Natural killer cell treated with Interleukin-12 subunit alpha and Interleukin-12 subunit beta and Interleukin-15 and Interleukin-18, amount 100 ng/mL, for 72 hours (primary cell): ENCODE data around the gene KLB. TPM values are rescaled to one million over a fixed set of nuclear protein-coding genes. Genes with fewer than 3 reads are reported as not detected.
"Not testable (repeated sequence)": the region's sequence is repeated elsewhere in the genome, so short reads cannot be mapped to it uniquely, and the experiment has no call there.

ENCODE experiments used
- ATAC-seq, 2 donors: fragments of 150-1000 bp; cut with Tn5 transposase in 1 of 2; sonication (Bioruptor Pico), chemical (Tn5 transposase) in 1 of 2; 2 replicates each; pipeline ENCODE4 v1.10.0; 2021
- DNase-seq: peaks from one replicate; pipeline ENCODE4 v3.0.0; 2022; ENCODE audit warnings: low spot score
- H3K27ac Mint-ChIP-seq, 2 donors: 1 replicate in 1 of 2; 2 replicates in 1 of 2; pipeline ENCODE4 v1.8.0; 2022; ENCODE audit warnings: mixed read lengths in 2 of 2, mild to moderate bottlenecking in 1 of 2, moderate library complexity in 1 of 2
- H3K27me3 Mint-ChIP-seq, 2 donors: 1 replicate in 1 of 2; 2 replicates in 1 of 2; pipeline ENCODE4 v1.8.0; 2022; ENCODE audit warnings: mixed read lengths in 2 of 2
- H3K36me3 Mint-ChIP-seq: one replicate; pipeline ENCODE4 v1.8.0; 2022; ENCODE audit warnings: mixed read lengths
- H3K4me1 Mint-ChIP-seq, 2 donors: 1 replicate in 1 of 2; 2 replicates in 1 of 2; pipeline ENCODE4 v1.8.0; 2022; ENCODE audit warnings: low read depth in 2 of 2, mixed read lengths in 2 of 2, mild to moderate bottlenecking in 1 of 2
- H3K4me3 Mint-ChIP-seq: one replicate; pipeline ENCODE4 v1.8.0; 2022; ENCODE audit warnings: mixed read lengths
- H3K9me3 Mint-ChIP-seq: 2 replicates; pipeline ENCODE4 v1.8.0; 2022; ENCODE audit warnings: mixed read lengths
- total RNA-seq, 2 donors: library from RNA; stranded (reverse); gene quantifications; one replicate each; pipeline ENCODE4 v1.2.3, GENCODE V29; 2022

Gene KLB
- total RNA-seq, 2 donors from 2014 or later, result 0.05 TPM; not detected in 1

DNA sequence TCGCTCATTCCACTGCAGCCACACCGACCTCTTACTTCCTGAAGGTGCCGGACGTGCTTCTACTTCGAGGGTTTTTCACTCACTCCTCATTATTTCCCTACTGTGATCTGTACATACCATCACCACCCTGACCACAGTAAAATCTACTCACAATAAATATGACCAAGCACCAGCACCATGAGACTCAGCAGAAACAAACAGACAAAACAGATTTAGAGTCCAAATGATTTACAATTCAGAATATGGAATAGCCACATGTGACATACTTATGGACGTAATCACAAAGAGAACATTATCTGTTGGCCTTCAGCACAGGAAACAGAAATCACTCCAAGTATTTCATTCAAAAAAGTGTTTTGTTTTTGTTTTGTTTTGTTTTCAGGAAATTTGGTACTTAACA lies 16.1 kb upstream of the KLB start:
- no peak for ATAC-seq
- Mint-ChIP-seq H3K4me3 (no peak overlapping the region), H3K36me3 (no peaks in the 10 kb centered on the region), H3K27me3 (no peaks in the 10 kb centered on the region), H3K27ac (no peak overlapping the region), H3K4me1 (no peaks in the 10 kb centered on the region), H3K9me3 (no peaks in the 10 kb centered on the region)
- no peak for DNase-seq

DNA sequence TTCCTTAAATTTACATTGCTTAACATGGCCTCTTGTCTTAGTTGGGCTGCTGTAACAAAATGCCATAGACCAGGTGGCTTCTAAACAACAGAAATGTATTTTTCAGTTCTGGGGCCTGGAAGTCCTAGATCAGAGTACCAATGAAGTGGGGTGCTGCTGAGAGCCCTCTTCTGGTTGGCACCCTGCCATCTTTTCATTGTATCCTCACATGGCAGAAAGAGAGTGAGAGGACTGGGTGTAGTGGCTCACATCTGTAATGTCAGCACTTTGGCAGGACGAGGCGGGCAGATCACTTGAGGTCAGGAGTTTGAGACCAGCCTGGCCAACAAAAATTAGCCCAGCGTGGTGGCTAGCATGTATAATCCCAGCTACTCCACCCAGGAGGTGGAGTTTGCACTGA lies 12.0 kb upstream of the KLB start:
- H3K9me3 Mint-ChIP-seq, result no peaks in the 10 kb centered on the region
- DNase-seq, result no peak
- H3K4me1 Mint-ChIP-seq, result no peaks in the 10 kb centered on the region
- H3K36me3 Mint-ChIP-seq, result no peaks in the 10 kb centered on the region
- ATAC-seq, result no peak
- H3K27me3 Mint-ChIP-seq, result no peaks in the 10 kb centered on the region
- H3K27ac Mint-ChIP-seq, result no peak overlapping the region
- H3K4me3 Mint-ChIP-seq, result no peak overlapping the region

DNA sequence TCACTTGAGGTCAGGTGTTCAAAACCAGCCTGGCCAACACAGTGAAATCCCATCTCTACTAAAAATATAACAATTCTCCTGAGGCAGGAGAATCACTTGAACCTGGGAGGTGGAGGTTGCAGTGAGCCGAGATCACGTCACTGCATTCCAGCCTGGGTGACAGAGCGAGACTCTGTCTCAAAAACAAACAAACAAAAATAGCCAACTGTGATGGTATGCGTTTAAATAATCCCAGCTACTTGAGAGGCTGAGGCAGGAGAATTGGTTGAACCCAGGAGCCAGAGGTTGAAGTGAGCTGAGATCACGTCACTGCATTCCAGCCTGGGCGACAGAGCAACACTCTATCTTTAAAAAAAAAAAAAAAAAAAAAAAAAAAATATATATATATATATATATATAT lies 5.1 kb upstream of the KLB start:
- not testable (repeated sequence) for H3K27ac Mint-ChIP-seq, H3K27me3 Mint-ChIP-seq, H3K9me3 Mint-ChIP-seq, H3K4me3 Mint-ChIP-seq, ATAC-seq, DNase-seq, H3K4me1 Mint-ChIP-seq, H3K36me3 Mint-ChIP-seq

DNA sequence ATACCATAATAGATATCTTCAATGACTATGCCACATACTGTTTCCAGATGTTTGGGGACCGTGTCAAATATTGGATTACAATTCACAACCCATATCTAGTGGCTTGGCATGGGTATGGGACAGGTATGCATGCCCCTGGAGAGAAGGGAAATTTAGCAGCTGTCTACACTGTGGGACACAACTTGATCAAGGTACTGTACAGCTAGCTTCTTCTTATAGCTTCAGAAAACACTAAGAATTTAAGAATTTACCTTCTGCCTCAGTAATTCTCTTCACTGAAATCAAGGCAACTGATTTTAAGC lies 805 bp downstream of the KLB start:
- no peak for DNase-seq

DNA sequence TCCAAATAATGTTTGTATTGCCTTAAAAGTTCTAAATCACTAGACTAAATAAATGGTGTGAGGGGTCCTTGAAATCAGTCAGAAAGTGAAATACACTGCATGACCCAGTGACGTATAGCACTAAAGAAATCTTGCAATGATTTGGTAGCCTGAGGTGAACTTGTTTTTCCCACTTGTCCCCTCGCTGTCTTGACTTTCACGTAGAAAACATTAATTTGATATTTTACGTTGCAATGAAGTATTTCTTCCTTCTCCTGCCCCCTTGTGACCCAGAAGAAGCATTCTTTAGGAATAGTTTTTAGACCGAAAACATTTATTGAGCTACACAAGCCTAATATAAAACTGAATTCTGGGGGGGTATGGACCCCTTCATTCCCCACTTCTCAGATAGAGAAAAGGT lies 3.7 kb downstream of the KLB start:
- Mint-ChIP-seq H3K4me3 (no peak overlapping the region), H3K27ac (no peak overlapping the region), H3K36me3 (no peaks in the 10 kb centered on the region), H3K4me1 (no peaks in the 10 kb centered on the region), H3K27me3 (peaks cover 13 to 19% of the 10 kb centered on the region in 2 donors), H3K9me3 (no peaks in the 10 kb centered on the region)
- DNase-seq (no peak), ATAC-seq (no peak)

More for the DNA sequence above, 805 bp downstream of the KLB start:
- Mint-ChIP-seq H3K36me3 (no peaks in the 10 kb centered on the region), H3K27ac (no peak overlapping the region), H3K4me1 (no peaks in the 10 kb centered on the region), H3K9me3 (no peaks in the 10 kb centered on the region), H3K4me3 (no peak overlapping the region), H3K27me3 (peaks cover 12 to 15% of the 10 kb centered on the region in 2 donors)
- no peak for ATAC-seq

DNA sequence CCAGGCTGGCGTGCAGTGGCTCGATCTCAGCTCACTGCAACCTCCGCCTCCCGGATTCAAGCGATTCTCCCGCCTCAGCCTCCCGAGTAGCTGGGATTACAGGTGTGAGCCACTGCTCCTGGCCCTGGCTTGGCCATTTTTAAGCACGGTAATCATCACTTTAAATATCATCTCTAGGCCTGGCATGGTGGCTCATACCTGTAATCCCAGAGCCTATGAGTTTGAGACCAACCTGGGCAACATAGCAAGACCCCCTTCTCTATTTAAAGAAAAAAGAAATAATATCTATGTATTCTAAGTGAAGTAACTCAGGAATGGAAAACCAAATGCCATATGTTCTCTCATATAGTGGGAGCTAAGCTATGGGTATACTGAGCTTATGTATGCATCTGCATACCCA lies 4.8 kb downstream of the KLB start:
- H3K4me1 Mint-ChIP-seq, result not testable (repeated sequence)

DNA sequence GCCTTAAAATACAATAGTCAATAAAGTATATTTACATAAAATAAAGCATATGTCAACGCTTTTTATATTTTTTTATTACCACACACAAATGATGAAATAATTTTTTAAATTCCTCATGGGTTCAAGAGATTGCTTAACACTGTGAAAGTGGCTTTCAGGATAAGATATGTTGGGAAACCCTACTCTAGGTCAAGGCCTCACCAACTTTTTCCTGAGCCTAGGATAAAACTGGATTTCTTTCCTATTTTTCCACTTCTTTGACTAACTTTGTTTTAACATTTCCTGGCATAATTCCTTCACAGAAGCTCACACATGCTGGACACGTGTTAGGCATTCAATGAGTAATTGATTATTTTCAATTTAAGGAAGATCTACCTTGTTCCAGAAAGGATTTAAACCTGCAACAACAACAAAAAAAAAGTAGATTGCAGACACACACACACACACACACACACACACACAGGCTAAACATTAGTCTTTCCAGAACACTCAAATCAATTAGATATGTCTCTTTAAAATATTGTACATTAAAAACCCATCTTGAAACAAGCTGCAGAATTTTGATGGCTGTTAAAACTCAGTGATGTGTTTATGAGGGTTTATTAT lies 9.1 kb downstream of the KLB start:
- ATAC-seq (no peak), DNase-seq (no peak)
- Mint-ChIP-seq H3K36me3 (no peaks in the 10 kb centered on the region), H3K27me3 (peaks cover 6 to 8% of the 10 kb centered on the region in 2 donors), H3K4me1 (no peaks in the 10 kb centered on the region), H3K9me3 (no peaks in the 10 kb centered on the region), H3K27ac (no peak overlapping the region), H3K4me3 (no peak overlapping the region)

More for the DNA sequence above, 4.8 kb downstream of the KLB start:
- ATAC-seq, H3K9me3 Mint-ChIP-seq, H3K4me3 Mint-ChIP-seq, DNase-seq, H3K27ac Mint-ChIP-seq, H3K36me3 Mint-ChIP-seq: not testable (repeated sequence)
- H3K27me3 Mint-ChIP-seq, result peaks cover 13 to 18% of the 10 kb centered on the region in 2 donors

DNA sequence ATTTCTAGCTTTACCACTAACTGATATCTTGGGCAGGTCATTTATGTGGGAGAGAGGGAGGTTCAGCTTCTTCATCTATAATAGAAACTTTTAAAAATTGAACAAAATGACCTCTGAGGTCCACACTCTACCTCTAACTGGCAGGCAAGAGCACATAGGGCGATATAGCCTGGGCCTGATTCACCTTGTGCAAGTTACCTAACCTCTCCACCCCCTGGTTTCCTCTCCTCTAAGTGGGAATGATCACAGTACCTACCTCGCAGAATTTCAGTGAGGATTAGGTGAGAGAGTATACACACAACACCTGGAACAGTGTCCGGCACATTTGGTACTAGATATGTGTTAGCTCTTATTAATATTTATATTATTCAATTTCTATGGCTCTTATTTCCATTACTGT lies 15.5 kb downstream of the KLB start:
- H3K36me3 Mint-ChIP-seq, result no peaks in the 10 kb centered on the region
- ATAC-seq (no peak), DNase-seq (no peak)
- H3K9me3 Mint-ChIP-seq, result no peaks in the 10 kb centered on the region
- H3K27me3 Mint-ChIP-seq, result peaks cover 0 to 4% of the 10 kb centered on the region in 2 donors
- no peaks in the 10 kb centered on the region for H3K4me1 Mint-ChIP-seq
- H3K4me3 Mint-ChIP-seq, result no peak overlapping the region
- H3K27ac Mint-ChIP-seq, result no peak overlapping the region

DNA sequence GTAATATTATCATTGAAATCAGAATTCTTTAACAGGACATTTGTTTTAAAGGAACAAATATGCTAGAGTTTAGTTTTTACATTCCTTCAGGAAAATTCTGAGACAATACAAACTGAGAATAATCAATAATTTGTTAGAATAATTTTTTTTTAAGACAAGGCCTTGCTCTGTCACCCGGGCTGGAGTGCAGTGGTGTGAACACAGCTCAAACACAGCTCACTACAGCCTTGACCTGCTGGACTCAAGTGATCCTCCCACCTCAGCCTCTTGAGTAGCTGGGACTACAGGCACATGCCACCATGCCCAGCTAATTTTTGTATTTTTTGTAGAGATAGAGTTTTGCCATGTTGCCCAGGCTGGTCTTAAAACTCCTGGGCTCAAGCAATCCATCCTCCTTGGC lies 18.6 kb downstream of the KLB start:
- not testable (repeated sequence) for H3K4me1 Mint-ChIP-seq

DNA sequence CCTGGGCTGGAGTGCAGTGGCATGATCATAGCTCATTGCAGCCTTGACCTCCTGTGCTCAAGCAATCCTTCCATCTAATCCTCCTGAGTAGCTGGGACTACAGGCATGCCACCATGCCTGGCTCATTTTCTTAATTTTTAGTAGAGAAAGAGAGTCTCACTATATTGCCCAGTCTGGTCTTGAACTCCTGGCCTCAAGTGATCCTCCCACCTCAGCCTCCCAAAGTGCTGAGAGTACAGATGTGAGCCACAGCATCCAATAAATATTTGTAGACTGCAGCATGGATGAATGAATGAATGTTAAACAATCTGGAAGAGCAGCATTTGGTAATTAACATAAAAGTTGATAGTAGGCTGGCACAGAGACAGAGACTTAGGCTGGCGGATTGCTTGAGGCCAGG lies 20.0 kb downstream of the KLB start:
- no peaks in the 10 kb centered on the region for H3K36me3 Mint-ChIP-seq
- H3K27ac Mint-ChIP-seq, result no peak overlapping the region
- DNase-seq (no peak), ATAC-seq (no peak)
- H3K27me3 Mint-ChIP-seq, result peaks cover 0 to 2% of the 10 kb centered on the region in 2 donors
- H3K4me3 Mint-ChIP-seq, result no peak overlapping the region
- H3K4me1 Mint-ChIP-seq, result no peaks in the 10 kb centered on the region
- no peaks in the 10 kb centered on the region for H3K9me3 Mint-ChIP-seq

More for the DNA sequence above, 18.6 kb downstream of the KLB start:
- not testable (repeated sequence) for DNase-seq, H3K4me3 Mint-ChIP-seq, ATAC-seq, H3K27ac Mint-ChIP-seq, H3K36me3 Mint-ChIP-seq, H3K9me3 Mint-ChIP-seq, H3K27me3 Mint-ChIP-seq

DNA sequence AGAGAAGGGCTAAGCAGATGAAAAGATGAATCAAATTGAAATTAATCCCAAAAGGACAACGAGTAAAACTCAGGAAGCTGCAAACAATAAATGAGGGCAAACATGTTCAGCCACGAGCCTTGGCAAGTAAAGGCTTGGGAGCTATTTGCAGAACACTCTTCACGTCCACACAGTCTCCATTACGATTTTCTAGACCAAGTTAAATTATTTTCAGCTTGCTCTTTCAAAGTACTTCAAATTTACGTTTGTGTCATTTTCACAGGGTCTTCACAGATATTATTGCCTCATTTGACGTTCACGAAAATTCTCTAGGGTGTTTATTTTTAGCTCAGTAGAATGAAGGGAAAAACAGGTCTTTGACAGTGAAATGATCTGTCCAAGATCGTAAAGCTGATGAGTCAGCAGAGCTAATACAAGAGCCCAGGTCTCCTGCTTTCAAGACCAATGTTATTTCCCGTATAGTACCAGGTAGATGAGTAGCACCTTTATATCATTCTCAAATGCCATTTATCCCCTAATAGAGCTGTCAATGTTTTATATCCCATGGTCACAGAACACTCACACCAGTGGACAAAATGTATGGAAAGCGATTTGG lies 20.9 kb downstream of the KLB start:
- Mint-ChIP-seq H3K4me1 (no peaks in the 10 kb centered on the region), H3K9me3 (no peaks in the 10 kb centered on the region), H3K27ac (no peak overlapping the region), H3K36me3 (no peaks in the 10 kb centered on the region), H3K27me3 (no peaks in the 10 kb centered on the region), H3K4me3 (no peak overlapping the region)
- ATAC-seq (no peak), DNase-seq (no peak)

DNA sequence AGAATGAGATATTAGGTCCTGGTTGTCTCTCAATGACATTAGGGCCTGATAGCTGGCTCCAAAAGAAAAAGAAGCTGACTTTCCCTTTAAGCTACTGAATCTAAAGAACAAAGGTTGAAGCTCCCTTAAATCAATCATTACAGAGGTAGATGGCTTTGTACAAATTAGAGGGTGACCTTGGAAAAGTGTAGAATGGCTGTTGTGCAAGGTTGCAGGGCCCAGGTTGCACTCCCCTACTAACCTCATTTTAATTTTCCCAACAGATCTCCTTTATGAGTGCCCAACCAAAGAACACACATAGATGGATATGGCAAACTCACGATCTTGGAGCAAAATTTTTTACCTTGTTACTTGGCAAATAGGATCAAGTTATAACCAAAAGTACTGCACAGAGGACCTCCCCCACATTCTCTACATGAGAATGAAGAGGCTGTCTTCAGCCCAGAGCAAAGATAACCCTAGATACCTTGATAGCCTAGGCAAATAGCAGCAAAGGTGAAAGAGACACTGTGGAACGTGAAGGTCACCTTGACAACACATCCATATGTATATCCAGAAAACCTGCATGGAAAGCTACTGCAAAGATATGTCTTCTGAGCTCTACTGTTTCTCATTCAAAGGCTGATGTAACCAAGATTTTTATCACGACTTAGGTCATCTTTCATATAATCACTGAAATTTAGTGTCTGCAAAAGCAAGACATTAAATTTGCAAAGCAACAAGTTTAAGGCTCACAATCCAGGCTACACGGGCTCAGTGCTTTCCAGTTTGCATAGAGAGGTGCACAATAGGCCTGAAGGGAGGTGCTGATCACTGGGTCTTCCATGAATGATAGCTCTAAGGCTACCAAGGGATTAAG lies 23.0 kb downstream of the KLB start:
- Mint-ChIP-seq H3K27ac (no peak overlapping the region), H3K27me3 (no peaks in the 10 kb centered on the region), H3K4me1 (no peaks in the 10 kb centered on the region), H3K36me3 (no peaks in the 10 kb centered on the region), H3K4me3 (no peak overlapping the region), H3K9me3 (no peaks in the 10 kb centered on the region)
- no peak for ATAC-seq
- no peak for DNase-seq

DNA sequence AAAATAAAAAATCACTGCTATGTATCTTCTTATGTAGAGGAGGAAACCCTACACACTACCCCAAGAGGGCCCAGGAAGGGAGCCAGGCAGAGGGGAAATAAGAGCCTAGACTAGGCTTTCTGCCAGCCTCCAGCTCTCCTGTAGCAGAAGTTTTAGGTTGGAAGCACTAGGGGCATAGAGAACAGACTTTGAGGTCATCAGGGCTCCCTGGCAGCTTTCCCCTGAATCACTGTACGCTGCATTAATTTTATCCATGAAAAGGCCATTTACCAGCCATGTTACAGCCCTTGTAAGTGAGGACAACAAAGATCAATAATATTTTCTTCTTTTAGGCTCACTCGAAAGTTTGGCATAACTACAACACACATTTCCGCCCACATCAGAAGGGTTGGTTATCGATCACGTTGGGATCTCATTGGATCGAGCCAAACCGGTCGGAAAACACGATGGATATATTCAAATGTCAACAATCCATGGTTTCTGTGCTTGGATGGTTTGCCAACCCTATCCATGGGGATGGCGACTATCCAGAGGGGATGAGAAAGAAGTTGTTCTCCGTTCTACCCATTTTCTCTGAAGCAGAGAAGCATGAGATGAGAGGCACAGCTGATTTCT lies 27.3 kb downstream of the KLB start:
- H3K27ac Mint-ChIP-seq, result no peak overlapping the region
- H3K4me3 Mint-ChIP-seq, result no peak overlapping the region
- ATAC-seq (no peak), DNase-seq (no peak)
- no peaks in the 10 kb centered on the region for H3K4me1 Mint-ChIP-seq
- no peaks in the 10 kb centered on the region for H3K9me3 Mint-ChIP-seq
- H3K36me3 Mint-ChIP-seq, result no peaks in the 10 kb centered on the region
- peaks cover 3 to 18% of the 10 kb centered on the region in 2 donors for H3K27me3 Mint-ChIP-seq
